ENCODE results near the gene DPP9.
"Not testable (repeated sequence)": the region's sequence is repeated elsewhere in the genome, so short reads cannot be mapped to it uniquely, and the experiment has no call there.

Gene DPP9

GRCh38 chr19:4689403-4689802 is 34.2 kb downstream of the DPP9 start:
- no peak for DNase-seq (ENCODE audit: low read depth)
- no peak overlapping the region for H3K4me3 ChIP-seq (ENCODE audit: low read length)
- TF ChIP-seq, protein P1, sequence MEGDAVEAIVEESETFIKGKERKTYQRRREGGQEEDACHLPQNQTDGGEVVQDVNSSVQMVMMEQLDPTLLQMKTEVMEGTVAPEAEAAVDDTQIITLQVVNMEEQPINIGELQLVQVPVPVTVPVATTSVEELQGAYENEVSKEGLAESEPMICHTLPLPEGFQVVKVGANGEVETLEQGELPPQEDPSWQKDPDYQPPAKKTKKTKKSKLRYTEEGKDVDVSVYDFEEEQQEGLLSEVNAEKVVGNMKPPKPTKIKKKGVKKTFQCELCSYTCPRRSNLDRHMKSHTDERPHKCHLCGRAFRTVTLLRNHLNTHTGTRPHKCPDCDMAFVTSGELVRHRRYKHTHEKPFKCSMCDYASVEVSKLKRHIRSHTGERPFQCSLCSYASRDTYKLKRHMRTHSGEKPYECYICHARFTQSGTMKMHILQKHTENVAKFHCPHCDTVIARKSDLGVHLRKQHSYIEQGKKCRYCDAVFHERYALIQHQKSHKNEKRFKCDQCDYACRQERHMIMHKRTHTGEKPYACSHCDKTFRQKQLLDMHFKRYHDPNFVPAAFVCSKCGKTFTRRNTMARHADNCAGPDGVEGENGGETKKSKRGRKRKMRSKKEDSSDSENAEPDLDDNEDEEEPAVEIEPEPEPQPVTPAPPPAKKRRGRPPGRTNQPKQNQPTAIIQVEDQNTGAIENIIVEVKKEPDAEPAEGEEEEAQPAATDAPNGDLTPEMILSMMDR (conservative IDR thresholded peaks at IDR 0.05; ENCODE audit: low read length), result no peak

DNA sequence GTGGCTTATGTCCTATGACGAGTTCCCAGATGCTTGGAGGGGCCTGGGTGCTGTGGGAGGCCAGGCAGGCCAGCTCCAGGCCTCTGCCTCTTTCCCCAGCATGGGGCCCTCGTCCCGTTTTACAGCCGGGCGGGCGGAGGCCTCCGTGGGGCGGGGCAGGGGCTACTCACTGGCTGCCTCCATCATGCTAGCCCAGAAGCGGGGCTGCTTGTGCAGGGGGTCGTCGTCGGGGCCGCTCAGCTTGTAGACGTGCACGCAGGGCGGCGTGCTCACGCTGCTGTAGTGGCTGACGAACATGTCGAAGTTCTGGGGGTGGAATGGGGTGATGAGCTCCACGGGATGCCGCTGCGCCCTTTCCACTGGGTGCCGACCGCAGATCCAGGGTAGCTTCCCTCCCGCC is 35.1 kb downstream of the DPP9 start:
- DNase-seq (ENCODE audit: low read depth), result no peak
- no peak overlapping the region for H3K4me3 ChIP-seq (ENCODE audit: low read length)
- TF ChIP-seq, protein P1 (conservative IDR thresholded peaks at IDR 0.05; ENCODE audit: low read length), result no peak

DNA sequence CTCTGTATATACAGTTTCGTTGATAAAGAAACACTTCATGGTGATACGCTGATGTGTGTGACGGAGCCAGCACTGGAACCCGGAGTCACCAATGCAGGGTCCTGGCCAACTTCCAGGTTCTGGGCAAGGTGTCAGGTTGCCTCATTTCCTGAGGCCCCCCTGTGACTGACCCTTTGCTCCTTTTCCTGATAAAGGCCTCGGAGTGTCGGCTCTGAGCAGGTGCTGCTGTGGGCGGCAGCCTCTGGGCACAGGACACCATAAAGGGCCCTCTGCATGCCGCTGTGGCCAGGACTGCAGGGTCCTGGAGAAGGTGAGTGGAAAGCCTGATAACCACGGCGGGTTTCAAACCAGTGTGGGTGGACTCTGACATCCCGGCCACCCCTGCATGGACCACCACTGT is 36.2 kb downstream of the DPP9 start:
- no peak overlapping the region for H3K4me3 ChIP-seq (ENCODE audit: low read length)
- no peak for DNase-seq (ENCODE audit: low read depth)
- TF ChIP-seq, protein P1 (conservative IDR thresholded peaks at IDR 0.05; ENCODE audit: low read length), result no peak

DNA sequence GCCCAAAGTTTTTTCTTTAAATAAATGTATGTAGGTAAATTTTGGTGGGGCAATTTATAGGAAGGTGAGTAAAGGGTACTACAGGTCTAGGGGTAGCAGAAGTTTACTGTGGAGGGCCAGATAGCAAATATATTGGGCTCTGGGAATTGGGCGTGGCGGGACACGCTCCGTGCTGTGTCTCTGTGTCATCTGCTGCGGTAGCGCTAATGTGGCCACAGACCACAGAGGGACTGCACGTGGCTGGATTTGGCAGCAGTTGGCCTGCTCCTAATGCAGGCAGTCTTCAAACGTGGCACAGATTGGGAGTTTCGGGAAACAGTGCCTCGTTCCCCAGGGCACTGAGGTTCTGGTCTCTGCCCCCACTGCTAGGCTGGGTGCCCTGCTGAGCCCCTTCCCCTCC is 36.9 kb downstream of the DPP9 start:
- H3K4me3 ChIP-seq (ENCODE audit: low read length), result no peak overlapping the region
- TF ChIP-seq, protein P1 (conservative IDR thresholded peaks at IDR 0.05; ENCODE audit: low read length), result no peak
- DNase-seq (ENCODE audit: low read depth), result no peak

- no peak overlapping the region for H3K4me3 ChIP-seq (ENCODE audit: low read length)
- TF ChIP-seq, protein P1 (conservative IDR thresholded peaks at IDR 0.05; ENCODE audit: low read length), result no peak
- no peak for DNase-seq (ENCODE audit: low read depth)
Observed at GRCh38 chr19:4684312-4685095, 39.1 kb downstream of the DPP9 start.

DNA sequence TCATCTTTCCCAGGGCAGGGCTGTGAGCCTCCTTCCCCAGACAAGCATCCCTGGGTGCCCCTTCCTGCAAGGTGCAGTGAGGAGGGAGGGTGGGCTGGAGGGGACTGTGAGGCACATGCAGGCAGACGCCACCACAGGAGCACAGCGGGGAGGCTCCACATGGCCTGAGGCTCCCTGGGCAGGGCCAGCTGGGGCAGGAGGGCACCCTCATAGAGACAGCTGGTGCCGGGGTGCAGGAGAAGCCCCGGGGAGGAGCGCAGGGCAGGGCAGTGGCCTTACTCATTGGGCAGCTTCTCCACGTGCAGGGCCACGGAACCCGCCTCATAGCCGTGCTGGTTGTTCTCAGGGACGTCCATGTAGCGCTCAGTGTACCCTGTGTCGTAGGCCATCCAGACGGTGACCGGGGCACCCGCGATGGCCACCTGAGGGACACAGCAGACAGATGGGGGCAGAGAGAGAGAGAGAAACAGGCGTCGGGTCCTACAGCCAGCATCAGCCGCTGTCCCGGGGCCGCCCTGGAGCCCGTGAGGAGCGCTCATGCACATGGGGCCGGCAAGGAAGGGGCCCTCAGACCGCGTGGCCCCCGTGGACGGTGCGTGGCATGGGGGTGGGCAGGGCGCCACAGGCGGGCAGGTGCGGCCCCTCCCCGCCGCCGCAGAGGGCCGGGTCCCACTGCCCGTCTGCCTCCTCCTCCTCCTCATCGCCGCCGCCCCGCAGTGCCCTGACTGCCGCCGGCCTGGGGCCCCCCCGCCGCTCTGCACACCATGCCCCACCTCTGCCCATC is 41.0 kb downstream of the DPP9 start:
- no peak overlapping the region for H3K4me3 ChIP-seq (ENCODE audit: low read length)
- no peak for DNase-seq (ENCODE audit: low read depth)
- TF ChIP-seq, protein P1 (conservative IDR thresholded peaks at IDR 0.05; ENCODE audit: low read length), result no peak

DNA sequence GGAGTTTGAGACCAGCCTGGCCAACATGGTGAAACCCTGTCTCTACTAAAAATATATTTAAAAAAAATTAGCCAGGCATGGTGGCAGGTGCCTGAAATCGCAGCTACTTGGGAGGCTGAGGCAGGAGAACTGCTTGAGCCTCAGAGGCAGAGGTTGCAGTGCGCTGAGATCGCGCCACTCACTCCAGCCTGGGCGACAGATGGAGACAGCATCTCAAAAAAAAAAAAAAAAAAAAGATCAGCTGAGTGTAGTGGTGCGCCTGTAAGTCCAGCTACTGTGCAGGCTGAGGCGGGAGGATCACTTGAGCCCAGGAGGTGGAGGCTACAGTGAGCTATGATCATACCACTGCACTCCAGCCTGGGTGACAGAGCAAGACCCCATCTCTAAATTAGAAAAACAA is 43.6 kb downstream of the DPP9 start:
- not testable (repeated sequence) for H3K4me3 ChIP-seq (ENCODE audit: low read length)

More for the DNA sequence above, 43.6 kb downstream of the DPP9 start:
- not testable (repeated sequence) for DNase-seq (ENCODE audit: low read depth)
